HG03460 (cell line): Measurements from ENCODE around the gene CACNG1.

Experiments used
- ATAC-seq: cut with Tn5 transposase; IDR thresholded peaks from one replicate; pipeline ENCODE4 v1.9.1; 2021; ENCODE audit not compliant: unreplicated experiment

The CACNG1 gene

DNA sequence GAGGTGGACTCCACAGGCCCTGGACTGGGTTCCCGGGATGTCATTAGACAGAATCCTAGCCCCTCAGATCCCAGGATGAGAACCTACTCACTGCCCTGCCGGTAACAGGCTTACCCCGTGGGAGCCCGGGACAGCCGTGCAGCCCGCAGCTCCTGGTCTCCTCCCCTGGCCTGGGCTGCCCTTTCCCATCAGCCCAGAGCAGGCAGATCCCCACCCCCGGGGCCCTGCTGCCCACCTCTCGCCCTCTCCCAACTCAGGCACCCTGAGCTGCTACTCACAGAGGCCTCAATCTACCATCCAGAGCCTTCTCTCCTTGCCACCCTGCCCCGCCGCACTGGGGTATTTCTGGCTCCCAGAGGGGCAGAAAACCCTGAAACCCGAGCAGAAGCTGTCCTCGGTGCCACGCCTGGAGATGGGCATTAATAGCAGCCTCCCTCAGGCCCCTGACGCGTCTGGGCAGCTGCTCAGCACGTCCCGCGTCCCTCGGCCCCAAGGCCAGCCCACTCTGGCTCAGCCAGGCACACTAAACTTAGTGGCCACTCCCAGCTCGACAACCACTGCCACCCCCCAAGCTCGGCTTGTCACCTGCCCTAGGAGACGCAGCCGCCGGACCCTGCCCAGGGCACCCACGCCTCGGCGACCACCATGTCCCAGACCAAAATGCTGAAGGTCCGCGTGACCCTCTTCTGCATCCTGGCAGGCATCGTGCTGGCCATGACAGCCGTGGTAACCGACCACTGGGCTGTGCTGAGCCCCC is at the start of gene CACNG1:
Gene CACNG1, plus strand, starts transcription at position 539 of the 757 bp plus-strand sequence. Its CDS starts 107 bp downstream, at position 646.
- no peak for ATAC-seq

- no peak for ATAC-seq
These were observed 49.3 kb upstream of the CACNG1 start for GRCh38 chr17:66994930-66995535.

- no peak for ATAC-seq
These were observed 48.4 kb upstream of the CACNG1 start for GRCh38 chr17:66995944-66996343.

DNA sequence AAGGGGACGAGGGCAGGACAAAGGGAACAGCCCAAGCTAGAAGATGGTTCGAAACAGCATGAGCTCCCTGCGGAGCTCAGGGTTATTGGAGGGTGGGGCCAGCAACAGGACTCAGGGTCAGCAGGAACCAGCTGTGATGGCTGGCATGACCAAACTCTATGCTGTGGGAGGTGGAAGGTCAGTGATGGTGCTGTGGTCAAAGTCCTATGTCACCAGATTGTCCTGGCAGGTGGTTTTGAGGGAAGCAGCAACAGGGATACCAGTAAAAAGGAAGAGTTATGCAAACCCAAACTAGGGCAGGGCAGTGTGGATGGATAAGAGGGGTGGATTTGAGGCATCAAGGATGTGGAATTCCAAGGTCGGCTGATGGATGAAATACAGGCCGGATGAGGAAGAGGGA is 47.4 kb upstream of the CACNG1 start:
- ATAC-seq = no peak

DNA sequence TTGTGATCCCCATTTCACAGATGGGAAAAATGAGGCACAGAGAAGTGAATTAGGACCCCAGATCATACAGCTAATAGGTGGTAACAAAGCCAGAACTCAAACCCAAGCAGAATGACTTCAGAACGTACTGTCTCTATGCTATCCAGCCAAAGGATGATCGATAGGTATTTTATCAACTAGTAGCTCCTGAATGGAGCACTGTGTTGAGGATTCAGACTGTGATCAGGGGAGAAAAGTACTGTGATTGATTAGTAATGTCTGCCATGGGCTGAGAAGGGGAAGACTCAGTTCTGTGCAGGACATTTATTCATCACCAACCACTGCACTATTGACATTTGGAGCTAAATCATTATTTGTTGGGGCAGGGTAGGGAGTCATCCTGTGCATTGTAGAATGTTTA is 41.1 kb upstream of the CACNG1 start:
- no peak for ATAC-seq

- ATAC-seq = no peak
These were observed 40.2 kb upstream of the CACNG1 start for GRCh38 chr17:67004181-67004580.

DNA sequence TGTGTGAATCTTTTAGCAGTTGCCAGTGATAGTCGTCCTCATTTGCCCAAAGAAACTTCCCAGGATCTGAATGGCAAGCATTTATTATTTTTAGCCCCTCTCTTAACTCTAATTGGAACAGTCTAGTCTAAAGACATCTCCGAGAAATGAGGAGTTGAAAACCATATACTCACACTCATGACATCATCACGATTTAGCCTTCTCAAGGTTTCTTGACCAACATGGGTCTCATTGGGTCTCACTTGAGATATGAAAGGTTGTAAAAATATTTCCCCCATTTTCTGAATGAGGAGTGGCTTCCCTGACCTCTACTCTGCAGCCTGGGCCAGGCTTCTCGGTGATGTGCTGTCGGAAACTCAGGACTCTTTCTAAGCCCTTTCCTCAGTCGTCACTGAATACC is 37.1 kb upstream of the CACNG1 start:
- ATAC-seq = no peak

- ATAC-seq = no peak
These were observed 36.3 kb upstream of the CACNG1 start for GRCh38 chr17:67008101-67008500.

GRCh38 chr17:67011527-67012175 is 32.7 kb upstream of the CACNG1 start:
- ATAC-seq = no peak

GRCh38 chr17:67013891-67014290 is 30.5 kb upstream of the CACNG1 start:
- ATAC-seq = no peak

DNA sequence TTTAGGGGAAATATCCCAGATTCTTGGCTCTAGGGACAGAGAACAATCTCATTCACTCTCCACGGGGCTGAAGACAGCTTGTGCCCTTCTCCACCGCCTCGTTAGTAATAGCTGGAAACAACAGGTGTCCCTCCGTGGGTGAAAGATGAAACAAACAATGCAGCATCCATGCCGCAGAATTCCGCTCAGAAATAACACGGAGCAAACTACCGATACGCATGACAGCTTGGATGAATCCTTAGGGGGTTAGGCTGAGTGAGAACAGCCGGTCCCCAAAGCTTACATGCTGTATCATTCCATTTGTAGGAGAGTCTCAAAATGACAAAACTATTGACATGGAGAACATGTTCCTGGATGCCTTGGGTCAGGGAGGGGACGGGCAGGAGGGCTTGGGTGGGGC is 29.4 kb upstream of the CACNG1 start:
- ATAC-seq = no peak

DNA sequence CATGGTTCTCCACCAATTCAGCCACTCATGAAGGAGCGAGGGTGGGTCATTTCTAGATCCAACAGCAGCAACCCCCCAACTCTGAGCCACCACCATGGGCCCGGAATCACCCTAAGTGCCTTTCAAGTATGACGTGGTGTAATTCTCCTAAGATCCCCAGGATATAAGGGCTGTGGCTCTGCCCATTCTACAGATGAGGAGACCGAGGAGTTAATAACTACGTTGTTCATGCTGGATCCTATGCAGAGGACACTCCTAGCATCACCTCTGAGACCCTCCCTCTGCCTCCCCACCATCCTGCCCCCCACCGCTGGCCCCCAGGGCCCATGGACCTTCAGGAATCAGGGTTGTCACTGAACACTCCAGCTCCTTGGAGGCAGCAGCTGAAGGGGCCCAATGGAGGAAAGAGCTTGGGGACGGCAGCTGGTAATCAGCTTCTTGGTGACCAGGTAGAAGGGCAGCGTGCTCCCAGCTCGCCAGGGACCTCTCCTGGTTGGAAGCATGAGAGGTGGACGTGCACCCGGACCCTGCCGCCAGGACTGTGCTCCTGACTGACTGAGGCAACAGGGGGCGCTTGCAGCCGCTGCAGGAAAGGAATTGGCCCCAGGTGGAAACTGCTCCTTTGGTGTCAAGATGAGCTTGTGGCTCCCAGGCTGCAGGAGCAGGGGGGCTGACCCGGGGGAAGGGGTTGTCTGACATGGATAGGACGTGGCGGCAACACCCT is 28.2 kb upstream of the CACNG1 start:
- no peak for ATAC-seq

GRCh38 chr17:67017910-67018309 is 26.4 kb upstream of the CACNG1 start:
- ATAC-seq = no peak

DNA sequence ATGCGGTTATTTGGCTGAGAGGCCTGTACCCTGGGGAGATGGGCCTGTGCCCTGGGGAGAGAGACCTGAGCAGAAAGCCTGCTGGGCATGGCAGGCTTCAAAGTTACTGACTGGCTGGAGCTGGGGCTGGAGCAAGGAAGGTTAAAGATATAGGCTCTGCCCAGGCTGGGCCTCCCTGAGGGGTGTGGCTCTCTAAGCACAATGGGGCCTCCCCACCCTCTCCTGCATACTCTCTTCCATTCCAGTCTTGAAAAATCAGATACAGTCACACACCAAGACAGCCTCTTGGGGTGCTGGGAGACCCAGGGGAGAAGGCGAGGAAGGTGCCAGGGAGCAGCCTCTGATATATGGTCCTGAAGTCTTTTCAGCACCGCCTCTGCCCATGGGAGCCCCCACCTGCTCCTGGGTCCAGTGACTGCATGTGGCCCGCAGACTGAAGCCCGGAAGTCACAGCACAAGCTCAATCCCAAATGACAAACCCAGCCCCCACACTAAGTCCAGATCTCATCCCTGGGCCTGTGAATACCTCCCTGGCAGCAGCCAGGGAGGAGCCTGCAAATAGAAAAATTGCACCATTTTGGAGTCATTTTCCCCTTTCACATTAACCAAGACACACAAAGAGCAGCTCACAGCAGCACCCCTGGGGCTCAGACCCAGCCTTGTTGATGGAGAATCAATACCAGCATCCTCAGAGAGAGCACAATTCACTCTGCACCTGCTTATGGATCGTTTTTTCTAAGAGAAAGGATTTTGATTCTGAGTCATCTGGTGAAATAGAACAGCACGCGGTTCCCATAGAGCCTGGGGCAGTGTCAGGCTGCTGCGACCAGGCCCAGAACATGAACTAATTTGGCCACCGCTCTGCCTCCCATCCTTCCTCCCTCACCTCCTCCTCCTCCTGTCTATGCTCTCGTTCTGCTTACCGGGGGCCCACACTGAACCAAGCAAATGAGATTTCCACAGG is 25.6 kb upstream of the CACNG1 start:
- ATAC-seq = no peak

GRCh38 chr17:67019809-67020208 is 24.5 kb upstream of the CACNG1 start:
- no peak for ATAC-seq

DNA sequence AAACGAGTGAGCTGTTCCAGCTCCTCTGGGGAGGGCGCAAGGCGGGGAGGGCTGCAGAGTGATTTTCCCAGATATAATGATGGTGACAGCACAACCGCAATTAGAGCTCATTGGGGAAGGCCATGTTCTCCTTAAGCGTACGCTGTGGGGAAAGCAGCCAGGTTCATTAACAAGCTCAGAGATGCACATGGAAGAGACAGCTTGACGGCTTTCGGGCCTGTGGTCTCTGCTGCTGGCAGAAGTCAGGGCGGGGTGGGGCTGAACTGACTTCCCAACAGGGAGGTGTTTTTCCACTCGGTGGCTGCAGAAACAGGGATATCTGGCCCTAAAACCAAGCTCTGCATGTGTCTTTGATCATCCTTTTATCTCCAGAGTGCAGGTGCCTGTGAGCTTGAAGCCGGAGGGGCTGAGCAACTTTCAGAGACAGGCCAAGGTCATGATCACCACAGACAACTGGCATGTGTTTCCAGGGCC is 24.0 kb upstream of the CACNG1 start:
- ATAC-seq = no peak

- no peak for ATAC-seq
These were observed 23.2 kb upstream of the CACNG1 start for GRCh38 chr17:67021196-67021595.

DNA sequence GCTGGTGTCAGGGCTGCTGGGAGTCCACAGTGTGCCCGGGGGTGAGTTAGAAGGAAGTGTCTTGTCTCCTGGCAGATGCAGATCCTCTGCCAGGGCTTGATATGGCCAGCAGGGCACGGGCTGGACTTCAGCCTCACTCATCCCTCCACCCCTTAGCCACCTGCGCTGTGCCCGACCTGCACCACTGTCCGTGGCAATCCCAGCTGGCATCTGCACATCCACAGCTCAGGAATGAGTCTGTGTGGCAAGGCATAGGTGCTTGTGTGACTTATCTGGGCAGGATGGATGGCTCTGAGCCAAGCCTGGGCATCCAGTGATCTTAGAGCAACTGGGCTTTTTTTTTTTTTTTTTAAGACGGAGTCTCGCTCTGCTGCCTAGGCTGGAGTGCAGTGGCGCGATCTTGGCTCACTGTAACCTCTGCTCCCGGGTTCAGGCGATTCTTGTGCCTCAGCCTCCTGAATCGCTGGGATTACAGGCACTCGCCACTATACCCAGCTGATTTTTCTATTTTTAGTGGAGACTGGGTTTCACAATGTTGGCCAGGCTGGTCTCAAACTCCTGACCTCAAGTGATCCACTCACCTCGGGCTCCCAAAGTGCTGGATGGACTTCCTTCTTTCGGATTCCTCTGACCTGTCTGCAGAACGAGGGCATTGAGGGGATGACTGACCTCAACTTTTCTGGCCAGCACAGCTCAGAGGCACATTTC is 22.5 kb upstream of the CACNG1 start:
- ATAC-seq = no peak

DNA sequence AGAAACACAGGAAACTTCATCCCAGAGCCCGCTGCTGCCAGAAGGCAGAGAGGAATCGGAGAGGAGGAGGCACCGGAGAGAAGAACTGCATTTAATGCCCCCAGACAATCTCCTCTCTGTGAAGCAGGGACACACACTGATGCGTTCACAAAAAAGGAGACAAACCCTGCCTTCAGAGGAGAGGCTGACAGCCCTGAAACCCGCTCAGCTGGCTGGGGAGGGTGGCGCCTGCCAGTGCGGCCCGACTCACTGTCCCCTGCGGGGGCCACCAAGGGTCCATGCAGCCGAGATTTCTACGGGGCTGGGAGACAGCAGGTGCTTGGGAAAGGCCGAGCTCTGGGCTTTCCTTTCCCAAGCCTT is 21.9 kb upstream of the CACNG1 start:
- no peak for ATAC-seq

DNA sequence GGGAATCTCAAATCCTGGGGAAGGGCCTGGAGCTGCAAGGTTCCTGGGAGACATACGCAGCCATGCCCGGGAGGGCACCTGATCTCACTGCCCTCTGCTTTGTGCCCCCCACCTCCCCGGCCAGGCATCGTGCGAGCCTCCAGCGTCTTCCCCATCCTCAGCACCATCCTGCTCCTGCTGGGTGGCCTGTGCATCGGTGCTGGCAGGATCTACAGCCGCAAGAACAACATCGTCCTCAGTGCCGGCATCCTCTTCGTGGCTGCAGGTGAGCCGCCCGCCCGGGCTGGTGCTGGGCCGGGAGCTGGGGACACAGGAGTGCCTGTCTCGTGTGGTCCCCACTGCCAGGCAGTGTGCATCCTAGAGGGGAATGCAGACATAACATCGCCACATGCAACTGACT is 19.6 kb upstream of the CACNG1 start:
- no peak for ATAC-seq
